SU-DHL-6 (cell line): Measurements from ENCODE around the gene RPGR.

Experiments
- H2AFZ ChIP-seq: fragments of 200-600 bp; sonication (generic); 2 replicates; pipeline ENCODE4 v1.6.1; 2014; ENCODE audit warnings: low read depth, mild to moderate bottlenecking, moderate library complexity, mixed read lengths, antibody characterized with exemption, low read length; ENCODE audit not compliant: severe bottlenecking
- H3F3A ChIP-seq: fragments of 200-600 bp; shearing (Covaris generic); 2 replicates; pipeline ENCODE4 v1.6.0; 2016; ENCODE audit warnings: antibody characterized with exemption, mild to moderate bottlenecking; ENCODE audit not compliant: insufficient read depth
- H3K27ac ChIP-seq: fragments of 200-600 bp; sonication (generic); 2 replicates; pipeline ENCODE4 v1.5.1; 2016; ENCODE audit warnings: low read depth, mild to moderate bottlenecking, low read length, moderate library complexity, mixed read lengths
- H3K27me3 ChIP-seq: fragments of 200-600 bp; sonication (generic), shearing (Covaris generic); 2 replicates; pipeline ENCODE4 v1.6.0; 2014; ENCODE audit warnings: mild to moderate bottlenecking, low read length
- H3K36me3 ChIP-seq: fragments of 200-600 bp; sonication (generic); 2 replicates; pipeline ENCODE4 v1.6.1; 2014; ENCODE audit warnings: mild to moderate bottlenecking, low read length, mixed read lengths
- H3K4me2 ChIP-seq: fragments of 300-600, 200-600 bp; shearing (Covaris generic), sonication (generic); 2 replicates; pipeline ENCODE4 v1.6.0; 2014; ENCODE audit warnings: low read length, low read depth, mild to moderate bottlenecking; ENCODE audit not compliant: poor library complexity, severe bottlenecking
- H3K4me3 ChIP-seq: fragments of 200-600 bp; sonication (generic); 2 replicates; pipeline ENCODE4 v1.5.1; 2014; ENCODE audit warnings: antibody characterized with exemption, low read length, mild to moderate bottlenecking, mixed read lengths; ENCODE audit not compliant: insufficient read depth, poor library complexity, severe bottlenecking
- H3K79me2 ChIP-seq: fragments of 200-600 bp; sonication (generic); 2 replicates; pipeline ENCODE4 v1.6.1; 2014; ENCODE audit warnings: mild to moderate bottlenecking, low read length, moderate library complexity; ENCODE audit not compliant: insufficient read depth
- H3K9ac ChIP-seq: fragments of 200-600 bp; sonication (generic); 2 replicates; pipeline ENCODE4 v1.7.0; 2014; ENCODE audit warnings: mild to moderate bottlenecking, low read length
- H3K9me2 ChIP-seq: fragments of 200-600 bp; sonication (generic); replicated peaks from 2 replicates; pipeline ENCODE4 v1.6.1; 2014; ENCODE audit warnings: low read length; ENCODE audit not compliant: insufficient read depth
- H3K9me3 ChIP-seq: fragments of 200-600 bp; sonication (generic); 2 replicates; pipeline ENCODE4 v1.6.1; 2014; ENCODE audit warnings: low read length, mixed read lengths; ENCODE audit not compliant: insufficient read depth
- H4K20me1 ChIP-seq: fragments of 200-600 bp; sonication (generic); 2 replicates; pipeline ENCODE4 v1.6.1; 2014; ENCODE audit warnings: low read depth, mild to moderate bottlenecking, antibody characterized with exemption, low read length, moderate library complexity, mixed read lengths
- EZH2phosphoT487 ChIP-seq: fragments of 200-600 bp; sonication (generic), shearing (Covaris generic); conservative IDR thresholded peaks from 2 replicates; pipeline ENCODE4 v1.6.1; 2018; ENCODE audit warnings: mild to moderate bottlenecking, antibody characterized with exemption, low read length, moderate library complexity, mixed read lengths
- TF ChIP-seq, protein P1 (sequence below): fragments of 200-600 bp; sonication (generic); IDR thresholded peaks from one replicate; pipeline ENCODE4 v1.5.1; 2017; ENCODE audit warnings: antibody characterized with exemption, mild to moderate bottlenecking, low read length, moderate library complexity; ENCODE audit not compliant: insufficient read depth, poor library complexity, severe bottlenecking

RPGR gene

DNA sequence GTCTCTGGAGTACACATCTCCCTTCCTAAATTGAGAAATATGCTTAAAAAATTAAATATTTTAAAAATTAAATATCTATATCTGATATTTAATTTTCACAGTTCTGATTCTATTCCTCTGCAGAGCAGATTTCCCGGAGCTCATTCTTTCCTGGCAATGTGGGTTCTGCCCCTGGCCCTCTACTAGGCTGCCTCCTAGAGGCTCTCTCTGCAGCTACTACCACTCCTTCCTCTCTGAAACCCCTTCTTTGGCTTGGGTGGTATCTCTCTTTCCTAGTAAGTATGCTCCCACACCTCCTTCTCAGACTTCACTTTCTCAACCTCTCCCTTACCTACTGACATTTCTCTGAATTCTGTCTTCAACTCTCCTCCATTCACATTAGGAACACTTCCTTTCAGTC lies 45.3 kb downstream of the RPGR start:
- TF ChIP-seq, protein P1, sequence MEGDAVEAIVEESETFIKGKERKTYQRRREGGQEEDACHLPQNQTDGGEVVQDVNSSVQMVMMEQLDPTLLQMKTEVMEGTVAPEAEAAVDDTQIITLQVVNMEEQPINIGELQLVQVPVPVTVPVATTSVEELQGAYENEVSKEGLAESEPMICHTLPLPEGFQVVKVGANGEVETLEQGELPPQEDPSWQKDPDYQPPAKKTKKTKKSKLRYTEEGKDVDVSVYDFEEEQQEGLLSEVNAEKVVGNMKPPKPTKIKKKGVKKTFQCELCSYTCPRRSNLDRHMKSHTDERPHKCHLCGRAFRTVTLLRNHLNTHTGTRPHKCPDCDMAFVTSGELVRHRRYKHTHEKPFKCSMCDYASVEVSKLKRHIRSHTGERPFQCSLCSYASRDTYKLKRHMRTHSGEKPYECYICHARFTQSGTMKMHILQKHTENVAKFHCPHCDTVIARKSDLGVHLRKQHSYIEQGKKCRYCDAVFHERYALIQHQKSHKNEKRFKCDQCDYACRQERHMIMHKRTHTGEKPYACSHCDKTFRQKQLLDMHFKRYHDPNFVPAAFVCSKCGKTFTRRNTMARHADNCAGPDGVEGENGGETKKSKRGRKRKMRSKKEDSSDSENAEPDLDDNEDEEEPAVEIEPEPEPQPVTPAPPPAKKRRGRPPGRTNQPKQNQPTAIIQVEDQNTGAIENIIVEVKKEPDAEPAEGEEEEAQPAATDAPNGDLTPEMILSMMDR = no peak
- TF ChIP-seq EZH2phosphoT487 = no peak
- Histone ChIP-seq H3K9ac (no peak overlapping the region), H4K20me1 (no peaks in the 10 kb centered on the region), H3F3A (no peaks in the 10 kb centered on the region), H3K4me2 (no peak overlapping the region), H3K79me2 (no peaks in the 10 kb centered on the region), H3K27me3 (no peaks in the 10 kb centered on the region), H3K4me3 (no peak overlapping the region), H3K36me3 (no peaks in the 10 kb centered on the region), H2AFZ (no peak overlapping the region), H3K9me3 (no peaks in the 10 kb centered on the region), H3K9me2 (no peaks in the 10 kb centered on the region), H3K27ac (no peak overlapping the region)

DNA sequence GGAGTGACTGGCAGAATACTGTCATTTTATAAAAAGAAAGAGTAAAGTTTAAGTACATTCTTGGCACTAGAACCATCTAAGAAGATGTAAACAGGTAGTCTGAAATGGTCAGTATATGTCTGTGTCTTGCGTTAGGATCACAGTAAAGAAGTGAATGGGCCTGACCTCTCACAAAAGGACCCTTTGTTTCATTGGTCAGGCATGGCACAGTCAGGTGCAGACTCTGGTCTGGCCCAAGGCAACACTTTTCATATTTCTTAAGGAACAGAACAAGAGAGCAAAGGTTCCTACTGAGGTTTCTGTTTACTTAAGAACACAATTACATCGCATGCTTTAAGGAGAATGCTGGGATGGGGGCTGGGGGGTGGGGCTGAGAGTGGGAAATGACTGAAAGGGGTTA lies 48.1 kb downstream of the RPGR start:
- TF ChIP-seq, protein P1 = no peak
- no peak for TF ChIP-seq EZH2phosphoT487
- Histone ChIP-seq H3K27me3 (no peaks in the 10 kb centered on the region), H2AFZ (no peak overlapping the region), H3K9me3 (no peaks in the 10 kb centered on the region), H3K36me3 (no peaks in the 10 kb centered on the region), H3K79me2 (no peaks in the 10 kb centered on the region), H4K20me1 (no peaks in the 10 kb centered on the region), H3K9ac (no peak overlapping the region), H3K9me2 (no peaks in the 10 kb centered on the region), H3F3A (no peaks in the 10 kb centered on the region), H3K4me3 (no peak overlapping the region), H3K27ac (no peak overlapping the region), H3K4me2 (no peak overlapping the region)

DNA sequence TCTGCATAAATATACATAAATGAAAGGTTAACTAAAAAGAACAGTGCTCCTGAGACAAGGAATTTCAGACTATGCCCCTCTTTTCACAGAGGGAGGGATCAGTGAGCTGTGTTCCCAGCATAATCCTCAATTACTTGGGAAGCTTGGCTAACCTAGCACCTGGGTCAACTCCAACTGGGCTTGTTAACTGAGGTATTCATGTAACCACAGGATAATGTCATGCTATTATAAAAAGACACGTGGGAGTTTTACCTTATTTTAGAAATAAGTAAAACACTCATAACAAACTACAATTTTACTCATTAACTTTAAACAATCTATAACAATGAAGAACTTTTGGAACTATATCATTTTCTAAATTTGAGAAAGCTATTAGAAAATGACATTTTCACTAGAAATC lies 48.6 kb downstream of the RPGR start:
- Histone ChIP-seq H3K9ac (no peak overlapping the region), H4K20me1 (no peaks in the 10 kb centered on the region), H3K4me2 (no peak overlapping the region), H3F3A (no peaks in the 10 kb centered on the region), H3K4me3 (no peak overlapping the region), H3K27me3 (no peaks in the 10 kb centered on the region), H3K27ac (no peak overlapping the region), H3K79me2 (no peaks in the 10 kb centered on the region), H3K9me2 (no peaks in the 10 kb centered on the region), H2AFZ (no peak overlapping the region), H3K9me3 (no peaks in the 10 kb centered on the region), H3K36me3 (no peaks in the 10 kb centered on the region)
- TF ChIP-seq, protein P1 = no peak
- TF ChIP-seq EZH2phosphoT487 = no peak
